ENCODE data around the gene TBC1D16. TPM values are rescaled to one million over a fixed set of nuclear protein-coding genes. Genes with fewer than 3 reads are reported as not detected.

TBC1D16 gene
- total RNA-seq, 6 experiments from 2014 or later = 15.1 to 25.5 (median 17.9) TPM

DNA sequence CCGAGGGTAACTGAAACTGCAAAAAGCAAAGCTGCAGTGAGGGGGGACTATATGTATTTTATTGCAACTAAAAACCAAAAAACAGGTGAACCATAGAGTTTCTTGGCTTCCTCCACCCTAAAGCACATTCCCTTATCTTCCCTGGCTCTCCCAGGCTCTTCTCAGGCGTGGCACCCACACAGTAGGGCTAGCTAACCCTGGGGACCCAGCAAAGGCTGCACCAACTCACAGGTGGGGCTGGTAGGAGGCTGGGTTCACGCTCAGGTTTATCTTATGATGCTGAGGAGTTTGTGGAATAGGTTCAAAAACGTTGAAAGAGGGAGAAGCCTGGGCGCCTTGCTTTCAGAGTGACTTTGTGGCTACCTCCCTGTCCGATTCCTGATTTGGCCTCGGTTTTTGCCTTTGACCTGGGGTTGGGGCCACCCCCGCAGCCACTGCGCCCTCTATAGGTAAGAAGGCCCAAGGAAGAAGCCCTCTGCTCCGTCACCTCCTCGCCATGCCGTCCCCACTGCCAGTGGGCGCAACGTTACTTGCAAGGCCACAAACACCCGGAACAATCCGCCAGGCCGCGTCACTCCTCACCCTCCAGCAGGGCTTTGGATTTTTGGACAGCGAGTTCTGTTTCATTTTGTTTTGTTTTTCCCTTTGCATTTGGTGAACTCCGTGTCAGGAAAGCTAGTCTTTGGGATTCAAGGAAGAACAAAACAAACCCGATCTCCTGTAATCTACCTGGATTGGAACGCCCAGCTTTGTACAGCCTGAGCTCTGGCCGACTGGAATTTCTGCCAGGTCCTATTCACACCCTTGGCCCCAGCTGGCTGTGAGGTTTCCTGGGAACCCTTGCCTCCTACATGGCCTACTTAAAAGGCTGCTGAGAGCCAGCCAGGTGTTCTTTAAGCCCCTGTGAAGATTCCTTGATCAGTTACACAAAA, 60.8 kb downstream of the TBC1D16 start:
- no peak for DNase-seq
- H3K27me3 Mint-ChIP-seq (ENCODE audit: insufficient read depth) = no peaks in the 10 kb centered on the region; the same call in none of the 2 replicates
- peaks cover 5% of the 10 kb centered on the region; the same call in 1 of the 2 replicates for H3K4me1 Mint-ChIP-seq (ENCODE audit: low read depth)
- no peaks in the 10 kb centered on the region for H3K36me3 Mint-ChIP-seq (ENCODE audit: low read depth)
- no peaks in the 10 kb centered on the region for H3K9me3 Mint-ChIP-seq
- H3K27ac Mint-ChIP-seq = no peak overlapping the region
- TF ChIP-seq, protein P1, sequence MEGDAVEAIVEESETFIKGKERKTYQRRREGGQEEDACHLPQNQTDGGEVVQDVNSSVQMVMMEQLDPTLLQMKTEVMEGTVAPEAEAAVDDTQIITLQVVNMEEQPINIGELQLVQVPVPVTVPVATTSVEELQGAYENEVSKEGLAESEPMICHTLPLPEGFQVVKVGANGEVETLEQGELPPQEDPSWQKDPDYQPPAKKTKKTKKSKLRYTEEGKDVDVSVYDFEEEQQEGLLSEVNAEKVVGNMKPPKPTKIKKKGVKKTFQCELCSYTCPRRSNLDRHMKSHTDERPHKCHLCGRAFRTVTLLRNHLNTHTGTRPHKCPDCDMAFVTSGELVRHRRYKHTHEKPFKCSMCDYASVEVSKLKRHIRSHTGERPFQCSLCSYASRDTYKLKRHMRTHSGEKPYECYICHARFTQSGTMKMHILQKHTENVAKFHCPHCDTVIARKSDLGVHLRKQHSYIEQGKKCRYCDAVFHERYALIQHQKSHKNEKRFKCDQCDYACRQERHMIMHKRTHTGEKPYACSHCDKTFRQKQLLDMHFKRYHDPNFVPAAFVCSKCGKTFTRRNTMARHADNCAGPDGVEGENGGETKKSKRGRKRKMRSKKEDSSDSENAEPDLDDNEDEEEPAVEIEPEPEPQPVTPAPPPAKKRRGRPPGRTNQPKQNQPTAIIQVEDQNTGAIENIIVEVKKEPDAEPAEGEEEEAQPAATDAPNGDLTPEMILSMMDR (IDR thresholded peaks at IDR 0.05) = peak; percentile 54
- H3K4me3 Mint-ChIP-seq = no peak overlapping the region

DNA sequence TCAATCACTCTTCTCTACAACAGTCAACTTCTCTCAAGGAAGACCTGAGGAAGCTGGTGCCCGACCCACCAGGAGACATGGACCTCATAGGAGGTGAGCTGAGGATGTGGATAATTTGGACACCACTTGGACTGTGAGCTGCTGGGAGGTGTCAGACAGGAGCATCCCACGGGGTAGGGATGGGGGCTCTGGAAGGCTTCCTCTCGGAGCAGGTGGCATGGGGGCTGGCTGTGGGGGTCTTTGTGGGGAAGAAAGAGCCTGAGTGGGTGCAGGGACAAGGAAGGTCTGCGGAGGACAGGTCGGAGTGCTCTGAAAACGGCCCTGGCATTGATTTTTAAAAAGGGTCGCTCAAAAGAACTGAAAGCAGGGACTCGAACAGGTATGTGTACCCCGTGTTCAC, 64.0 kb downstream of the TBC1D16 start:
- Mint-ChIP-seq H3K27ac (no peak overlapping the region), H3K4me1 (ENCODE audit: low read depth) (peaks cover 5% of the 10 kb centered on the region; the same call in 1 of the 2 replicates), H3K9me3 (no peaks in the 10 kb centered on the region), H3K27me3 (ENCODE audit: insufficient read depth) (no peaks in the 10 kb centered on the region; the same call in none of the 2 replicates), H3K36me3 (ENCODE audit: low read depth) (no peaks in the 10 kb centered on the region), H3K4me3 (no peak overlapping the region)
- DNase-seq = no peak
- TF ChIP-seq, protein P1 (IDR thresholded peaks at IDR 0.05) = no peak

DNA sequence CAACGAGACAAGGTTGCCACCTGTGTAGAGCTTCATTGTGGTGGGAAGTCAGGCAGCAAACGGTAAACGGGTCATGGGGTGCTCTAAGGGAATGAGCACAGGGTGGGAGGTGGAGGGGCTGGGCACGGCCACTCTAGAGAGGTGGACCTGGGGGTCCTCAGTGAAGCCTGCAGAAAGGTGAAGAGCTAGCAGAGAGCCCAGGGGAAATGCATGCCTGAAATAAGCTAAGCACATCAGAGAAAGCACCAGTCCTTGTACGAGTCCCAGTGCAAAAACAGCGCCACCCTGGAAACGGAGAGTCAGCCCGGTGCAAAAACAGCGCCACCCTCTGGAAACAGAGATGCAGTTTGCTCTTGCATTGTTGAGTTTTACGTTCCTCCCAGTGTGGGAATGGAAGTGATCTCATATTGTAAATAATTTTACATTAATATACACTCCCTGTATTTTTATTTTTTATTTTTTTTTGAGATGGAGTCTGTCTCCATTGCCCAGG, 65.0 kb downstream of the TBC1D16 start:
- no peaks in the 10 kb centered on the region for H3K9me3 Mint-ChIP-seq
- TF ChIP-seq, protein P1 (IDR thresholded peaks at IDR 0.05) = peak; percentile 67
- DNase-seq = no peak
- H3K4me3 Mint-ChIP-seq = no peak overlapping the region
- H3K27me3 Mint-ChIP-seq (ENCODE audit: insufficient read depth) = no peaks in the 10 kb centered on the region; the same call in 1 of the 2 replicates
- no peak overlapping the region for H3K27ac Mint-ChIP-seq
- H3K4me1 Mint-ChIP-seq (ENCODE audit: low read depth) = peaks cover 5% of the 10 kb centered on the region; the same call in 1 of the 2 replicates
- H3K36me3 Mint-ChIP-seq (ENCODE audit: low read depth) = no peaks in the 10 kb centered on the region

DNA sequence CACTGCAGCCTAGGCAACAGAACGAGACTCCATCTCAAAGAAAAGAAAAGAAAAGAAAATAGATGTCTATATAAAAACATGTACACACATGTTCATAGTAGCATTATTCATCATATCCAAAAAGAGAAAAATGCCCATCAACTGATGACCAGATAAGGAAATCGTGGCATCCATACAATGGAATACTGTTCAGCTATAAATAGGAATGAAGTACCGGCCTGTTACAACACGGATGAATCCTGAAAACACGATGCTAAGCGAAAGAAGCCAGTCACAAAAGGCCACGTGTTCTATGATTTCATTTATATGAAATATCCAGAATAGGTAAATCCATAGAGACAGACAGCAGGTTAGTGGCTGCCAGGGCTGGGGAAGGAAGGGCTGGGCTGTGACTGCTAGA, 65.8 kb downstream of the TBC1D16 start:
- Mint-ChIP-seq H3K27me3 (ENCODE audit: insufficient read depth) (no peaks in the 10 kb centered on the region; the same call in 1 of the 2 replicates), H3K36me3 (ENCODE audit: low read depth) (no peaks in the 10 kb centered on the region), H3K4me3 (no peak overlapping the region)

DNA sequence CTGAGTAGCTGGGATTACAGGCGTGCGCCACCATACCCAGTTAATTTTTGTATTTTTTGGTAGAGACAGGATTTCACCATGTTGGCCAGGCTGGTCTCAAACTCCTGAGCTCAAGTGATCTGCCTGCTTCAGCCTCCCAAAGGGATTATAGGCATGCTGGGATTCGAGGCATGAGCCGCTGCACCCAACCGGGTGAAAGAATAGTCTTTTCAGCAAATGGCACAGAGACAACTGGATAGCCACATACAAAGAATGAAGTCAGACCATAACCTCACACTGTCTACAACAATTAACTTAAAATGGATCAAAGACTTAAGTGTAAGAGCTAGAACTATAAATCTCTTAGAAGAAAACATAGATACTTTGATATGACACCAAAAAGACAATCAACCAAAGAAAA, 67.6 kb downstream of the TBC1D16 start:
- H3K4me3 Mint-ChIP-seq = no peak overlapping the region
- no peak overlapping the region for H3K27ac Mint-ChIP-seq

More for the DNA sequence above, 65.8 kb downstream of the TBC1D16 start:
- TF ChIP-seq, protein P1 (IDR thresholded peaks at IDR 0.05) = no peak
- Mint-ChIP-seq H3K9me3 (no peaks in the 10 kb centered on the region), H3K4me1 (ENCODE audit: low read depth) (peaks cover 5% of the 10 kb centered on the region; the same call in 1 of the 2 replicates), H3K27ac (no peak overlapping the region)
- DNase-seq = no peak

More for the DNA sequence above, 67.6 kb downstream of the TBC1D16 start:
- DNase-seq = no peak
- Mint-ChIP-seq H3K27me3 (ENCODE audit: insufficient read depth) (no peaks in the 10 kb centered on the region; the same call in 1 of the 2 replicates), H3K36me3 (ENCODE audit: low read depth) (peaks cover 5% of the 10 kb centered on the region; the same call in 1 of the 2 replicates), H3K4me1 (ENCODE audit: low read depth) (no peaks in the 10 kb centered on the region), H3K9me3 (no peaks in the 10 kb centered on the region)
- TF ChIP-seq, protein P1 (IDR thresholded peaks at IDR 0.05) = no peak
